ENCODE results near the gene PTPRK.

Gene PTPRK

DNA sequence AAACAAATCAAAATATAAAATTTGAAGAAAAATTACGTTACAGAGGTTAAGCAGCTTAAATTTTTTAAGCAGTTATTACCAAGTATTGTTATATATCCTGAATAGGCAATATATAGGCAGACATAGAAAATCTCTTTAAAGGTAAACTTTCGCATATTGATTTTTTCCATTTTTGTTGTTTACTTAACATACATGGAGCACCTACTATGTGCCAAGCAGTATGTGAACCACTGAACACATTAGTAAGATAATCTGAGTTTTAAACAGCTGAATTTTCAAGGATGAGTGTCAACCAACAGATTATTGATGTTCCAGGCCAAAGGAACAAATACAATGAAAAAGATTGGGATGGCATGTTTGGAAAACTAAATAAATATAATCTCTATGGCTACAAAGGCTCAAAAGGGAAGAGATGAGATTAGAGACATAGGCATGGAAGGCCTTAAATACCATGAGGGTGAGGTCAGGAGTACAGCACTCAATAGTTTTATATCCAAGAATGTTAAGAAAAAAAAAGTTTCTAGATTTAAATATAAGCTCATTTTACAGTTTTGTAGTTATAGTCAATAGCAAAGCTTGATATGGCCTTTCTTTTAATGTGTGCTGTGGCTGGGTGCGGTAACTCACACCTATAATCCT is 277.5 kb downstream of the PTPRK start:
- no peaks in the 10 kb centered on the region for H3K9me3 ChIP-seq (ENCODE audit: control insufficient read depth, insufficient read depth, low read depth, low read length)
- H3K4me1 ChIP-seq (ENCODE audit: control insufficient read depth, insufficient read depth, low read length): no peaks in the 10 kb centered on the region
- no peak overlapping the region for H3K9ac ChIP-seq (ENCODE audit: low read length)
- H3K27ac ChIP-seq (ENCODE audit: low read depth, low read length): no peak overlapping the region
- no peak overlapping the region for H3K4me3 ChIP-seq (ENCODE audit: low read depth, low read length)
- H3K36me3 ChIP-seq (ENCODE audit: control insufficient read depth, insufficient read depth, low read length): peaks cover 3% of the 10 kb centered on the region; the same call in 1 of the 2 replicates
- H3K27me3 ChIP-seq (ENCODE audit: control insufficient read depth, insufficient read depth, low read length): no peaks in the 10 kb centered on the region

DNA sequence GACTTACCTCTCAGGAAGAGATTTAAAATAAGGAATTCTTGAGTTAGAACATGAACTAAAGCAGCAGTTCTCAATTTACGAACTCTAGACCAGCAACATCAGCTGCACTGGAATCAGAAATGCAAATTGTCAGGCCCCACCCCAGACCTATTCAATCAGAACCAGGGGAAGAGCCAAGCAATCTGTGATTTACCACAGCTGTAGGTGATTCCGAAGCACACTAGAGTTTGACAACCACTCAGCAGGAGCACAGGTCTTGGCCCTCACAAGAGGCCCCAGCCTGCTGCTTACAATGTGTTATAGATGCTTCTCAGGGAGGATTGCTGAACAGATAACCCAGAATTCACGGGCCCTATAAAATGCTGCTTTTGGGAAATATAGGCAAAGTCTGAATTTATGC is 279.2 kb downstream of the PTPRK start:
- Histone ChIP-seq H3K36me3 (ENCODE audit: control insufficient read depth, insufficient read depth, low read length) (peaks cover 3% of the 10 kb centered on the region; the same call in 1 of the 2 replicates), H3K27me3 (ENCODE audit: control insufficient read depth, insufficient read depth, low read length) (no peaks in the 10 kb centered on the region), H3K4me1 (ENCODE audit: control insufficient read depth, insufficient read depth, low read length) (no peaks in the 10 kb centered on the region), H3K9me3 (ENCODE audit: control insufficient read depth, insufficient read depth, low read depth, low read length) (no peaks in the 10 kb centered on the region), H3K9ac (ENCODE audit: low read length) (no peak overlapping the region), H3K4me3 (ENCODE audit: low read depth, low read length) (no peak overlapping the region), H3K27ac (ENCODE audit: low read depth, low read length) (no peak overlapping the region)

DNA sequence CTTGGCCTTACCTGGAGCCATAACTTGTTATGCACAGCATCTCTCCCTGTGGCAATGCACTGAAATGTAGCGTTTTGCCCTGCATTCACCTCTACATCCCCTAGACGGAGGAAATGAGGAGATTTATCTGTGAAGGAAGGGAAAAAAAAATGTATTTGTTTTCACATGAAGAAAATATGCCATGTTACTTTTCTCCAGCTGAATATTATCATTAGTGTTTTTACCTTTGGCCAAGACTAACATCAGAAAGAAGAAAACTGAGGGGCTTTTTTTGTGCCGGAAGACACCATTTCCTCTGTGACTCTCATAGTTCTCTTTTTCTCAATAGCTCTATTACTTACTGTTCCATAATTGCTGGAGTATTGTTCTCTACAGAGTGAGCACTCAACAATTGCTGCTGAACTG is 280.4 kb downstream of the PTPRK start:
- Histone ChIP-seq H3K27ac (ENCODE audit: low read depth, low read length) (no peak overlapping the region), H3K4me1 (ENCODE audit: control insufficient read depth, insufficient read depth, low read length) (no peaks in the 10 kb centered on the region), H3K27me3 (ENCODE audit: control insufficient read depth, insufficient read depth, low read length) (no peaks in the 10 kb centered on the region), H3K9me3 (ENCODE audit: control insufficient read depth, insufficient read depth, low read depth, low read length) (no peaks in the 10 kb centered on the region), H3K4me3 (ENCODE audit: low read depth, low read length) (no peak overlapping the region), H3K9ac (ENCODE audit: low read length) (no peak overlapping the region), H3K36me3 (ENCODE audit: control insufficient read depth, insufficient read depth, low read length) (peaks cover 3% of the 10 kb centered on the region; the same call in 1 of the 2 replicates)

DNA sequence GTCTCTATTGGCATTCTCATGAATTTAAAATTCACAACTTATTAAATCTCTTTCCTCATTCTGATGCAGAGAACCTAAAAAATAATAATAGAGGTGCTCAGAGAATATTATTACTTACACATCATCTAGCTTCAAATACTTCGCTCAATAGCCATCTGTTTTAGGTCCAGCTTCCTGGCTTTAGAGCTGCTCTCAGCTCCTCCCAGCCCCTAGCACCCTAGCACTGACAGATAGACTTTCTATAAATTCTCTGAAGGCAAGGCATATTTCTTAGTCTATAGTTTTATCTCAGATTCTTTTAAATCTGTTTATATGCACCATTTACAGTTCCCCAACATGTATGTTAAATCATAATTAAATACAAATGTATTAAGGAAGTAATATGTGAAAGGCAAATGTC is 281.3 kb downstream of the PTPRK start:
- H3K4me3 ChIP-seq (ENCODE audit: low read depth, low read length): no peak overlapping the region

DNA sequence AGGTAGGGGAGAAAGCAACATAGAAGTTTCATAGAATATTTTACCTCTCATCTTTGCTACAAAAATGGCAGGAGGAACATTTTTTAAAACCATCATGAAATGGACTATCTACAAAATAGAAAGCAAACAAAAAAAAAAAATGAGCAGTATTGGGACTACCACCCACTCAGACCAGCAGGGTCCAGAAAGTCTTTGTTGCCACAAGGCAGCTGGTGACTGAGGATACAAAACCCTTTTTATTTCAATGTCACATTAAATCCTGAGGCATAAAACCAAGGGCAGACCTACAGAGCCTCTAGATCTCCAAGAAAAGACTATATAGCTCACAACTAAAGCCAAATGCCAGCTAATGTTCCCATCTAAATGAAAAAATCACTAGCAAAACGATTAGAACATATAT is 282.2 kb downstream of the PTPRK start:
- Histone ChIP-seq H3K9me3 (ENCODE audit: control insufficient read depth, insufficient read depth, low read depth, low read length) (no peaks in the 10 kb centered on the region), H3K27ac (ENCODE audit: low read depth, low read length) (peak overlapping the region; percentile 15; the same call in 1 of the 2 replicates), H3K9ac (ENCODE audit: low read length) (no peak overlapping the region), H3K27me3 (ENCODE audit: control insufficient read depth, insufficient read depth, low read length) (no peaks in the 10 kb centered on the region), H3K4me1 (ENCODE audit: control insufficient read depth, insufficient read depth, low read length) (no peaks in the 10 kb centered on the region), H3K36me3 (ENCODE audit: control insufficient read depth, insufficient read depth, low read length) (peaks cover 3% of the 10 kb centered on the region; the same call in 1 of the 2 replicates), H3K4me3 (ENCODE audit: low read depth, low read length) (no peak overlapping the region)

More for the DNA sequence above, 281.3 kb downstream of the PTPRK start:
- Histone ChIP-seq H3K27me3 (ENCODE audit: control insufficient read depth, insufficient read depth, low read length) (no peaks in the 10 kb centered on the region), H3K9me3 (ENCODE audit: control insufficient read depth, insufficient read depth, low read depth, low read length) (no peaks in the 10 kb centered on the region), H3K4me1 (ENCODE audit: control insufficient read depth, insufficient read depth, low read length) (no peaks in the 10 kb centered on the region), H3K36me3 (ENCODE audit: control insufficient read depth, insufficient read depth, low read length) (peaks cover 3% of the 10 kb centered on the region; the same call in 1 of the 2 replicates), H3K27ac (ENCODE audit: low read depth, low read length) (no peak overlapping the region), H3K9ac (ENCODE audit: low read length) (no peak overlapping the region)

DNA sequence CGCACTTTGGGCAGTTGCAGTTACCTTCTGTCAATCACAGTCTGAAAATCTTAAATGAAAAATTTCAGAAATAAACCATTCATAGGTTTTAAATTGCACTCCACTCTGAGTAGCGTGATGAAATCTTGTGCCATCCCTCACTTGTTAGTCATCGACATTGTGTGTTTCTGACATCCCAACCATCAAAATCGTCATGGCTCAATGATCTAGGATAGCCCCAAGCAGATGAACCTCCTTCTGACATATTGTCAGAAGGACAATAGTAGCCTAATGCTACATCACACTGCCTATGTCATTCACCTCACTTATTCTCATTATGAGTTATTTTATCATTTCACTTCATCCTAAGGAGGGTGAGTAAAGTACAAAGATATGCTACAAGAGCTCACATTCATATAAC is 284.8 kb downstream of the PTPRK start:
- H3K9me3 ChIP-seq (ENCODE audit: control insufficient read depth, insufficient read depth, low read depth, low read length): no peaks in the 10 kb centered on the region
- no peaks in the 10 kb centered on the region for H3K4me1 ChIP-seq (ENCODE audit: control insufficient read depth, insufficient read depth, low read length)
- no peak overlapping the region for H3K4me3 ChIP-seq (ENCODE audit: low read depth, low read length)
- H3K9ac ChIP-seq (ENCODE audit: low read length): no peak overlapping the region
- peaks cover 3% of the 10 kb centered on the region; the same call in 1 of the 2 replicates for H3K36me3 ChIP-seq (ENCODE audit: control insufficient read depth, insufficient read depth, low read length)
- H3K27ac ChIP-seq (ENCODE audit: low read depth, low read length): no peak overlapping the region
- no peaks in the 10 kb centered on the region for H3K27me3 ChIP-seq (ENCODE audit: control insufficient read depth, insufficient read depth, low read length)

DNA sequence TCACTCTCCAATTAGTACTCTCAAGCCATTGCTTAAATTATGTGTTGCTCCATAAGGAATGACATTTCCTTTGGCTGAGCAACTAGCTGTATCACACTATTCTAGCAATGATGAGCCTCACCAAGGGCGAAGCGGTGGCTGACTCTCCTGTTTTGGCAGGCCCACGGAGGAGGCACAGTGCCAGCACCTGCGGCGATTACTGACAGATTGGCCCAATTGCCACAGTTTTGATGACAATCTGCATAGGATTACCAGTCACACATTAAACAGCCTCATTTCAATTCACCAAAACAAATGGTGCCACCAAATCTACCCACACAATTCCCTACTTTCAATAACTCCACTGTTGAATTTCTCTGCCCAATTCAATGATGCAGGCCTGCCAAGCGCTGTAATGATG is 286.9 kb downstream of the PTPRK start:
- Histone ChIP-seq H3K4me3 (ENCODE audit: low read depth, low read length) (no peak overlapping the region), H3K36me3 (ENCODE audit: control insufficient read depth, insufficient read depth, low read length) (no peaks in the 10 kb centered on the region; the same call in 1 of the 2 replicates), H3K27me3 (ENCODE audit: control insufficient read depth, insufficient read depth, low read length) (no peaks in the 10 kb centered on the region), H3K9ac (ENCODE audit: low read length) (no peak overlapping the region), H3K4me1 (ENCODE audit: control insufficient read depth, insufficient read depth, low read length) (no peaks in the 10 kb centered on the region), H3K27ac (ENCODE audit: low read depth, low read length) (no peak overlapping the region), H3K9me3 (ENCODE audit: control insufficient read depth, insufficient read depth, low read depth, low read length) (no peaks in the 10 kb centered on the region)

DNA sequence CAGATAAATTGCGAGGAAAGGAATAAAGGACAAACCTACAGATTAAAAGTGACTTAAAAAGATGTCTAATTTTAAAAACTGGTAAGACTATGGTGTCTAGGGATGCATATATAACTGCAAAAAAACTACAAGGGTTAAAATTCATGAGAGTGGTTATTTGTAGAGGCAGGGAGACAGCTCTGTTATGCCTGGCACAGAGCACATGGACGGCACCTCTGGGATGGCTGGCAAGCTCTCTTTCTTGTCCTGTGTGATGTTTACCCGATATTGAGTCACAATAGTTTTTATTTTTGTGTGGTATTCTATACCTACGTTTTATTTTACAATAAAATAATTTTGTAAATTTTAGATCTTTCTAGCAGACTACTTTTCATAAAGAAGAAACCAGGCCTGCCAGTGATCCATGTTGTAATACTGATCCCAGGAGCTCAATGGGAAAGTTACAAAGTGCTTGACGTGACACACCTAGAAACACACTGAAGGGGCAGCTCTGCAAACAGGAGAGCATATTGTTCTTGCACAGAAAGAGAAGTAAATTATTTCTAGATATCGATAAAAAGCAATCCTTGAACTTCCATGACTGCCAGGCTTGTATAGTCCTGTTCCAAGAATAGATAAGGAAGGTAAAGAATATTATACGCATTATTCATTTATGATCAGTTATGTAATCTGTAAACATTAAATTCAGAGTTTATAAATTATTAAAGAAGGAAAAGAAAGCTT is 290.0 kb downstream of the PTPRK start:
- H3K9ac ChIP-seq (ENCODE audit: low read length): no peak overlapping the region
- H3K36me3 ChIP-seq (ENCODE audit: control insufficient read depth, insufficient read depth, low read length): no peaks in the 10 kb centered on the region; the same call in 1 of the 2 replicates
- H3K9me3 ChIP-seq (ENCODE audit: control insufficient read depth, insufficient read depth, low read depth, low read length): no peaks in the 10 kb centered on the region
- no peaks in the 10 kb centered on the region for H3K4me1 ChIP-seq (ENCODE audit: control insufficient read depth, insufficient read depth, low read length)
- H3K4me3 ChIP-seq (ENCODE audit: low read depth, low read length): no peak overlapping the region
- no peaks in the 10 kb centered on the region for H3K27me3 ChIP-seq (ENCODE audit: control insufficient read depth, insufficient read depth, low read length)
- H3K27ac ChIP-seq (ENCODE audit: low read depth, low read length): no peak overlapping the region

DNA sequence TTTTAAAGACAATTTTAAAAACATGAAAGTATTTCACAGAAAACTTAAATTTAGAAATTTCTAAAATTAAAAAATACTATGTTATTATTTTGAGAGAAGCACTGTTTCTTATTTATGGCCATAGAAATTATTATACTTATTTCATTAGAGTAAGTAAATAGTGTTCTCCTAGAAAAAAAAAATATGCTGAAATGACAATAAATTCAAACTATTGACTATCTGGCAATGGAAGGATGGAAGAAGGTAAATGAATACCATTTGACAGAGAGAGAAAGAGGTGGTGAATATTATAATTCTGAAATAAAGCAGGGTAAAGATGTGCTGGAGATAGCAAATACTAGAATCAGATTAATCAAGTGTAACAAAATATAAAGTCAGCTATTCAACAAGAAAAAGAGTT is 294.8 kb downstream of the PTPRK start:
- Histone ChIP-seq H3K27me3 (ENCODE audit: control insufficient read depth, insufficient read depth, low read length) (no peaks in the 10 kb centered on the region), H3K36me3 (ENCODE audit: control insufficient read depth, insufficient read depth, low read length) (no peaks in the 10 kb centered on the region; the same call in 1 of the 2 replicates)

DNA sequence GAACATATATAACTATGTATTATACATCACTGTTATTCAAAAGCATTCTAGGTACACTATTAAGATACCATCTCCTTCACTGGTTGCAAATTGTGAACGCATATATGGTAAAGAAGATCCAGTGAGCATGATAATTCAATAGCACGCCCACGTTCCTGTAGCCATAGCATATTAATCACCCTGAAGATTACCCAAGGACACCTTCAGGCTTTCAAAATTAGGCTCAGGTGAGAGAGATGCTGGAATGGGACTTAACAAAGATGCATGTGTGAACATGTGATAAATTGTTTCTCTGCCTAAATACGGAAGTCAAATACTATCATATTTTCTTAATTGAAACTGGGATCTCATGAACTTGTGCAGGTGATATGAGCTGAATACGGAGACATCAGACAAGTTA is 303.5 kb downstream of the PTPRK start:
- no peaks in the 10 kb centered on the region for H3K9me3 ChIP-seq (ENCODE audit: control insufficient read depth, insufficient read depth, low read depth, low read length)
- H3K27me3 ChIP-seq (ENCODE audit: control insufficient read depth, insufficient read depth, low read length): no peaks in the 10 kb centered on the region
- no peak overlapping the region for H3K9ac ChIP-seq (ENCODE audit: low read length)
- H3K4me1 ChIP-seq (ENCODE audit: control insufficient read depth, insufficient read depth, low read length): no peaks in the 10 kb centered on the region
- H3K36me3 ChIP-seq (ENCODE audit: control insufficient read depth, insufficient read depth, low read length): peaks cover 9% of the 10 kb centered on the region
- no peak overlapping the region for H3K27ac ChIP-seq (ENCODE audit: low read depth, low read length)
- H3K4me3 ChIP-seq (ENCODE audit: low read depth, low read length): no peak overlapping the region

More for the DNA sequence above, 294.8 kb downstream of the PTPRK start:
- no peaks in the 10 kb centered on the region for H3K9me3 ChIP-seq (ENCODE audit: control insufficient read depth, insufficient read depth, low read depth, low read length)
- H3K4me1 ChIP-seq (ENCODE audit: control insufficient read depth, insufficient read depth, low read length): no peaks in the 10 kb centered on the region
- H3K27ac ChIP-seq (ENCODE audit: low read depth, low read length): no peak overlapping the region
- no peak overlapping the region for H3K9ac ChIP-seq (ENCODE audit: low read length)
- no peak overlapping the region for H3K4me3 ChIP-seq (ENCODE audit: low read depth, low read length)

DNA sequence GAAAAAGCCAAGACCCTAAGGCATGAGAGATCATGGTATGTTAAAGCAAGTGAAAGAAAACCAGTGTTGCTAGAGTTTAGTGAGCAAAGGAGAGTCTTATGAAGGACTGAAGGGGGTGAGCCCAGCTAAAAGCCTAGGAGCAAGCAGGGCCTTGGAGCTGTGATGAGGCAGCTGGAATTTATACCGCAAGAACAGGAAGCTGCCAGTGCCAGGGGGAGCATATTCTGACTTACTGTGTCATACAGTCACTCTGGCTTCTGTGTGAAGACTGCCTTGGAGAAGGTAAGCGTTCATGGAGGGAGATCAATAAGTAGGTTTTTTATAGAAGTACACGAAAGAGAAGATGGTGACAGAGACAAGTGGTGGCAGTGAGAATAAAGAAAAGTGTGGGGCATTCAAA is 310.6 kb downstream of the PTPRK start:
- Histone ChIP-seq H3K4me3 (ENCODE audit: low read depth, low read length) (no peak overlapping the region), H3K27me3 (ENCODE audit: control insufficient read depth, insufficient read depth, low read length) (no peaks in the 10 kb centered on the region), H3K4me1 (ENCODE audit: control insufficient read depth, insufficient read depth, low read length) (0 out of 2 replicates have a peak, but pooled peaks cover 3% of the 10 kb centered on the region), H3K36me3 (ENCODE audit: control insufficient read depth, insufficient read depth, low read length) (no peaks in the 10 kb centered on the region), H3K9ac (ENCODE audit: low read length) (no peak overlapping the region), H3K27ac (ENCODE audit: low read depth, low read length) (no peak overlapping the region), H3K9me3 (ENCODE audit: control insufficient read depth, insufficient read depth, low read depth, low read length) (no peaks in the 10 kb centered on the region)

Data from HUES6 (cell line).